Smooth muscle cell (in vitro differentiated cells): ENCODE measurements around the gene NAT8L. TPM values are rescaled to one million over a fixed set of nuclear protein-coding genes. Genes with fewer than 3 reads are reported as not detected.

Experiments
- DNase-seq: peaks from one replicate; lab custom pipeline; 2025; ENCODE audit not compliant: unreplicated experiment; lab: John Stamatoyannopoulos, UW
- H2AFZ ChIP-seq: fragments of 200-600 bp; sonication (generic); 2 replicates; pipeline ENCODE4 v1.6.0; 2016; ENCODE audit warnings: antibody characterized with exemption, low read depth, mild to moderate bottlenecking
- H3F3A ChIP-seq: fragments of 200-600 bp; sonication (generic); 2 replicates; pipeline ENCODE4 v1.6.0; 2017; ENCODE audit warnings: antibody characterized with exemption, low read depth
- H3K27ac ChIP-seq: fragments of 200-600 bp; sonication (generic); 2 replicates; pipeline ENCODE4 v1.5.1; 2016; ENCODE audit warnings: low read depth, mild to moderate bottlenecking
- H3K27me3 ChIP-seq: fragments of 200-600 bp; sonication (generic); 2 replicates; pipeline ENCODE4 v1.6.1; 2016; ENCODE audit warnings: low read depth, mild to moderate bottlenecking
- H3K36me3 ChIP-seq: fragments of 200-600 bp; sonication (generic); 2 replicates; pipeline ENCODE4 v1.5.1; 2016; ENCODE audit warnings: low read depth
- H3K4me1 ChIP-seq: fragments of 200-600 bp; sonication (generic); 2 replicates; pipeline ENCODE4 v1.5.1; 2016; ENCODE audit warnings: low read depth
- H3K4me2 ChIP-seq: fragments of 200-600 bp; sonication (generic); 2 replicates; pipeline ENCODE4 v1.6.0; 2016; ENCODE audit warnings: mild to moderate bottlenecking
- H3K4me3 ChIP-seq: fragments of 200-600 bp; sonication (generic); 2 replicates; pipeline ENCODE4 v1.5.1; 2016; ENCODE audit warnings: mild to moderate bottlenecking
- H3K79me2 ChIP-seq: fragments of 200-600 bp; sonication (generic); 2 replicates; pipeline ENCODE4 v1.6.0; 2016; ENCODE audit warnings: low read depth, mild to moderate bottlenecking
- H3K9ac ChIP-seq: fragments of 200-600 bp; sonication (generic); 2 replicates; pipeline ENCODE4 v1.6.0; 2016; ENCODE audit warnings: low read depth
- H3K9me3 ChIP-seq: fragments of 200-600 bp; sonication (generic); replicated peaks from 2 replicates; pipeline ENCODE4 v1.5.1; 2016; ENCODE audit warnings: low read depth
- H4K20me1 ChIP-seq: fragments of 200-600 bp; sonication (generic); 2 replicates; pipeline ENCODE4 v1.6.0; 2016; ENCODE audit warnings: low read depth
- WGBS: methylation state at CpG from one replicate; pipeline ENCODE4 v1.1.7; 2016; ENCODE audit warnings: low lambda C conversion rate; 5-methylcytosine and 5-hydroxymethylcytosine counted together
- polyA plus RNA-seq: library from polyadenylated mRNA; unstranded; fragments of >200 nt; fragmentation: Nextera tagmentation; extraction: Ambion mirVana; gene quantifications from 2 replicates; pipeline ENCODE4 v1.2.1, GENCODE V29; 2016
- total RNA-seq: library from RNA; depleted of rRNA; stranded (reverse); fragments of >200 nt; gene quantifications from 2 replicates; pipeline ENCODE4 v1.2.3, GENCODE V29; 2014
- TF ChIP-seq, protein P1 (sequence below): fragments of 200-600 bp; sonication (generic); IDR thresholded peaks from 2 replicates; pipeline ENCODE4 v1.5.1; 2017; ENCODE audit warnings: borderline replicate concordance, mild to moderate bottlenecking, antibody characterized with exemption; ENCODE audit not compliant: insufficient read depth, poor library complexity, severe bottlenecking

Gene NAT8L
- total and polyA plus RNA-seq, 2 experiments from 2014 or later = not detected

DNA sequence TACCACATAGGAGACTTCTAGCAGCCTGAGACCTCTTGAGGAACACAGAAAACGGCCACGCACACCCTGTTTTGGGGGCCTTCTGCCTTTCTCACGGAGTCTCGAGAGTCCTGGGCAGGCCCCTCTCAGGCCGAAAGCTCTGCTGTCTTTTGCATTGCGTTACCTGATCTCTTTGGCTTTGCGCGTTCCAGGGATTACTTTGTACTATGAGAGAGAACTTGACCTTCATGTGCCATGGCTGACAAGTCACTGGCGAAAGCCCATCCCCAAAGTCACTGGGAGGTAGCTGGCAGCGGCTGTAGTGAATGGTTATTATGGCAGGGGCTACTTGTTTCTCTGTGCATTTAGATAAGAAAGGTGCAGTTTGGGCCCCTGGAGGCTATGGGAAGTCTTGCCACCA, 8.0 kb upstream of the NAT8L start:
- no peaks in the 10 kb centered on the region for H3F3A ChIP-seq
- no peaks in the 10 kb centered on the region for H4K20me1 ChIP-seq
- no peak overlapping the region for H3K27ac ChIP-seq
- H3K9me3 ChIP-seq = no peaks in the 10 kb centered on the region
- H3K36me3 ChIP-seq = no peaks in the 10 kb centered on the region
- H2AFZ ChIP-seq = no peak overlapping the region
- 75% methylated on average over 10 of the region's 10 CpGs for WGBS
- no peak overlapping the region for H3K9ac ChIP-seq
- peaks cover 16% of the 10 kb centered on the region for H3K27me3 ChIP-seq
- no peak for DNase-seq
- no peak overlapping the region for H3K4me2 ChIP-seq
- no peaks in the 10 kb centered on the region for H3K4me1 ChIP-seq
- H3K4me3 ChIP-seq = no peak overlapping the region
- no peaks in the 10 kb centered on the region for H3K79me2 ChIP-seq
- TF ChIP-seq, protein P1, sequence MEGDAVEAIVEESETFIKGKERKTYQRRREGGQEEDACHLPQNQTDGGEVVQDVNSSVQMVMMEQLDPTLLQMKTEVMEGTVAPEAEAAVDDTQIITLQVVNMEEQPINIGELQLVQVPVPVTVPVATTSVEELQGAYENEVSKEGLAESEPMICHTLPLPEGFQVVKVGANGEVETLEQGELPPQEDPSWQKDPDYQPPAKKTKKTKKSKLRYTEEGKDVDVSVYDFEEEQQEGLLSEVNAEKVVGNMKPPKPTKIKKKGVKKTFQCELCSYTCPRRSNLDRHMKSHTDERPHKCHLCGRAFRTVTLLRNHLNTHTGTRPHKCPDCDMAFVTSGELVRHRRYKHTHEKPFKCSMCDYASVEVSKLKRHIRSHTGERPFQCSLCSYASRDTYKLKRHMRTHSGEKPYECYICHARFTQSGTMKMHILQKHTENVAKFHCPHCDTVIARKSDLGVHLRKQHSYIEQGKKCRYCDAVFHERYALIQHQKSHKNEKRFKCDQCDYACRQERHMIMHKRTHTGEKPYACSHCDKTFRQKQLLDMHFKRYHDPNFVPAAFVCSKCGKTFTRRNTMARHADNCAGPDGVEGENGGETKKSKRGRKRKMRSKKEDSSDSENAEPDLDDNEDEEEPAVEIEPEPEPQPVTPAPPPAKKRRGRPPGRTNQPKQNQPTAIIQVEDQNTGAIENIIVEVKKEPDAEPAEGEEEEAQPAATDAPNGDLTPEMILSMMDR = no peak

DNA sequence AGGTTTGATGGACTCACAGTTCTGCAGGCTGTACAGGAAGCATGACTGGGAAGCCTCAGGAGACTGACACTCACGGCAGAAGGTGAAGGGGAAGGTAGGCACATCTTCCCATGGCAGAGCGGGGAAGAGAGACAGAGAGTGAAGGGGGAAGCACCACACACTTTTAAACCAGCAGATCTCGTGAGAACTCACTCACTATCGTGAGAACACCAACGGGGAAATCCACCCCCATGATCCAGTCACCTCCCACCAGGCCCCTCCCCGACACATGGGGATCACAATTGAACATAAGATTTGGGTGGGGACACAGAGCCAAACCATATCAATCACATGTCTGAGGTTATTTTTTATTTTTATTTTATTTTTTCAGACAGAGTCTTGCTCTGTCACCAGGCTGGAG, 4.9 kb upstream of the NAT8L start:
- Histone ChIP-seq H2AFZ (no peak overlapping the region), H3K4me2 (no peak overlapping the region), H4K20me1 (no peaks in the 10 kb centered on the region), H3K9ac (no peak overlapping the region), H3K4me1 (no peaks in the 10 kb centered on the region), H3K27ac (no peak overlapping the region), H3K4me3 (no peak overlapping the region), H3K27me3 (peaks cover 42% of the 10 kb centered on the region), H3F3A (no peaks in the 10 kb centered on the region), H3K79me2 (no peaks in the 10 kb centered on the region), H3K9me3 (no peaks in the 10 kb centered on the region), H3K36me3 (no peaks in the 10 kb centered on the region)
- no peak for DNase-seq
- 86% methylated on average over 6 of the region's 6 CpGs for WGBS
- TF ChIP-seq, protein P1 = no peak

DNA sequence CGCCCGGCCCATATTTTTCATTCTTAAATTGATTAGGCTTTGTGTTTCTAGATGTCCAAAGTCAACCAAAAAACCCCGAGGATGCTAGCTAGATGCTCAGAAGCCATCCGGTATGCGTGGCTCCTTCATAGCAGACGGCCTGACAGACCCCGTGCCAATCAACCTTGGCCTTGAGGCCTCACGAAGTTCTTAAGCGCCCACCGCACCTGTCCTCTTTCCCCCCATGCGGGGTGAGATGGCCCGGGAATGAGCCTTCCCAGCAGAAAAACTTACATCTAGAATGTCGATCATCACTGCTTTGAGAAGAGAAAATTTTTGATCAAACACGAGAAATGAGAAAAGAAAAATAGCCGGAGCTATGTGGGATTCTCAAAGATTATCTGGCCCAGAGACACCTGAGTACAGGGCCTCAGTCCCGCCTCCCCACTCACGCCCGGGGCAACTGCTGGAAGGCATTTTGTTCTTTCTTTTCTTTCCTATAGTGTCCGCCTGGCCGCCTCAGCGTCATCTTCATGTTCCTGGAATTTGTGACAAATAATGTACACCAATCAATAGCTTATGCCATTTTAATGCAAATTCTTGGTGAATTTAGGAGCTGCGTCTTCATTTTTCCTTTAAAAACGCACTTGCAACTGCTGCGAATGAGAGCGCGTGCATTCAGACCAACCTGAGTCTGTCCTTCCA, 1.6 kb upstream of the NAT8L start:
- H3K9me3 ChIP-seq = no peaks in the 10 kb centered on the region
- H3K79me2 ChIP-seq = no peaks in the 10 kb centered on the region
- no peak overlapping the region for H3K27ac ChIP-seq
- no peak overlapping the region for H3K4me3 ChIP-seq
- no peak overlapping the region for H2AFZ ChIP-seq
- H3K4me2 ChIP-seq = no peak overlapping the region
- no peak for DNase-seq
- H3F3A ChIP-seq = no peaks in the 10 kb centered on the region
- TF ChIP-seq, protein P1 = no peak
- no peaks in the 10 kb centered on the region for H4K20me1 ChIP-seq
- H3K36me3 ChIP-seq = no peaks in the 10 kb centered on the region
- peaks cover 60% of the 10 kb centered on the region for H3K27me3 ChIP-seq
- WGBS = 79% methylated on average over 26 of the region's 26 CpGs
- H3K9ac ChIP-seq = no peak overlapping the region
- H3K4me1 ChIP-seq = peaks cover 6% of the 10 kb centered on the region
